Measurements from ENCODE around the gene PHTF1. TPM values are rescaled to one million over a fixed set of nuclear protein-coding genes. Genes with fewer than 3 reads are reported as not detected.

PHTF1 gene
- total RNA-seq, 1 donor from 2014 or later, result 7.4 TPM

- no peak for DNase-seq (ENCODE audit: low read depth)
- Histone ChIP-seq H3K4me3 (ENCODE audit: low read depth, low read length) (no peak overlapping the region), H3K27me3 (ENCODE audit: control insufficient read depth, insufficient read depth, low read length) (no peaks in the 10 kb centered on the region), H3K36me3 (ENCODE audit: control insufficient read depth, insufficient read depth, low read length) (no peaks in the 10 kb centered on the region)
- no peak for FAIRE-seq
- TF ChIP-seq, protein P1, sequence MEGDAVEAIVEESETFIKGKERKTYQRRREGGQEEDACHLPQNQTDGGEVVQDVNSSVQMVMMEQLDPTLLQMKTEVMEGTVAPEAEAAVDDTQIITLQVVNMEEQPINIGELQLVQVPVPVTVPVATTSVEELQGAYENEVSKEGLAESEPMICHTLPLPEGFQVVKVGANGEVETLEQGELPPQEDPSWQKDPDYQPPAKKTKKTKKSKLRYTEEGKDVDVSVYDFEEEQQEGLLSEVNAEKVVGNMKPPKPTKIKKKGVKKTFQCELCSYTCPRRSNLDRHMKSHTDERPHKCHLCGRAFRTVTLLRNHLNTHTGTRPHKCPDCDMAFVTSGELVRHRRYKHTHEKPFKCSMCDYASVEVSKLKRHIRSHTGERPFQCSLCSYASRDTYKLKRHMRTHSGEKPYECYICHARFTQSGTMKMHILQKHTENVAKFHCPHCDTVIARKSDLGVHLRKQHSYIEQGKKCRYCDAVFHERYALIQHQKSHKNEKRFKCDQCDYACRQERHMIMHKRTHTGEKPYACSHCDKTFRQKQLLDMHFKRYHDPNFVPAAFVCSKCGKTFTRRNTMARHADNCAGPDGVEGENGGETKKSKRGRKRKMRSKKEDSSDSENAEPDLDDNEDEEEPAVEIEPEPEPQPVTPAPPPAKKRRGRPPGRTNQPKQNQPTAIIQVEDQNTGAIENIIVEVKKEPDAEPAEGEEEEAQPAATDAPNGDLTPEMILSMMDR (IDR thresholded peaks at IDR 0.05; ENCODE audit: insufficient read depth, low read length, severe bottlenecking), result no peak
Measured at GRCh38 chr1:113648478-113648877, 110.8 kb downstream of the PHTF1 start.

DNA sequence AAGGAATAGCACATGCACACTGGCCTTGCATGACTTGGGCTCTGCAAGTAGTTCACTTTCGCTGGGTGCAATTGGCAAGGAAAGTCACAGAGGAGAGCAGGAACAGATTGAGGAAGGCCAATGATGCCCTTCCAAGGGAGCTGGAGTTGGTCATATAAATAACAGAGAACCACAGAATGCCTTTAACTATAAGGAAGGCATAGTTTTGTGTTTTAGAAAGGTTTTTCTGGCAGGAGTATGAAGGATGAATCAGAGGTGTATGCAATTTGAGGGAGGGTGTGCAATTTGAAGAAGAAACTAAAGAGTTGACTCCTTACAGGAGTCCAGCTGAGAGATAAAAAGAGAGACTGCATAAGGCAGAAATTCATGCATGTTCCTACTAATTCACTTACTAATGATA, 112.1 kb downstream of the PHTF1 start:
- Histone ChIP-seq H3K36me3 (ENCODE audit: control insufficient read depth, insufficient read depth, low read length) (no peaks in the 10 kb centered on the region), H3K4me3 (ENCODE audit: low read depth, low read length) (no peak overlapping the region), H3K27me3 (ENCODE audit: control insufficient read depth, insufficient read depth, low read length) (no peaks in the 10 kb centered on the region)
- no peak for DNase-seq (ENCODE audit: low read depth)
- TF ChIP-seq, protein P1 (IDR thresholded peaks at IDR 0.05; ENCODE audit: insufficient read depth, low read length, severe bottlenecking), result no peak
- FAIRE-seq, result no peak

Other genes starting within 250 kb of the PHTF1 start
- 7.9 and 12.9 TPM in 2 replicates for gene RSBN1, start 53.0 kb upstream of the PHTF1 start, total RNA-seq
- under 0.01 and 0.26 TPM in 2 replicates for gene PTPN22, start 112.2 kb upstream of the PHTF1 start, total RNA-seq
- gene BCL2L15, start 128.1 kb upstream of the PHTF1 start, total RNA-seq, result under 0.01 and 1.0 TPM in 2 replicates
- gene AP4B1, start 145.3 kb upstream of the PHTF1 start, total RNA-seq, result 6.1 and 10.0 TPM in 2 replicates
- 0.79 and 1.0 TPM in 2 replicates for gene DCLRE1B, start 145.8 kb upstream of the PHTF1 start, total RNA-seq
- gene HIPK1, start 169.8 kb upstream of the PHTF1 start, total RNA-seq, result 18.7 and 24.2 TPM in 2 replicates
- gene OLFML3, start 220.0 kb upstream of the PHTF1 start, total RNA-seq, result 0.13 and 1.6 TPM in 2 replicates

Data from bronchial epithelial cell (primary cell).